ENCODE measurements around the gene BFSP1. TPM values are rescaled to one million over a fixed set of nuclear protein-coding genes. Genes with fewer than 3 reads are reported as not detected.

BFSP1 gene
- total and polyA plus RNA-seq, 2 of the 8 experiments (the other 6 are each of a cell fraction or from before 2014, with no cell fraction given) = 1.5 to 2.5 TPM

- TF ChIP-seq, protein P1, sequence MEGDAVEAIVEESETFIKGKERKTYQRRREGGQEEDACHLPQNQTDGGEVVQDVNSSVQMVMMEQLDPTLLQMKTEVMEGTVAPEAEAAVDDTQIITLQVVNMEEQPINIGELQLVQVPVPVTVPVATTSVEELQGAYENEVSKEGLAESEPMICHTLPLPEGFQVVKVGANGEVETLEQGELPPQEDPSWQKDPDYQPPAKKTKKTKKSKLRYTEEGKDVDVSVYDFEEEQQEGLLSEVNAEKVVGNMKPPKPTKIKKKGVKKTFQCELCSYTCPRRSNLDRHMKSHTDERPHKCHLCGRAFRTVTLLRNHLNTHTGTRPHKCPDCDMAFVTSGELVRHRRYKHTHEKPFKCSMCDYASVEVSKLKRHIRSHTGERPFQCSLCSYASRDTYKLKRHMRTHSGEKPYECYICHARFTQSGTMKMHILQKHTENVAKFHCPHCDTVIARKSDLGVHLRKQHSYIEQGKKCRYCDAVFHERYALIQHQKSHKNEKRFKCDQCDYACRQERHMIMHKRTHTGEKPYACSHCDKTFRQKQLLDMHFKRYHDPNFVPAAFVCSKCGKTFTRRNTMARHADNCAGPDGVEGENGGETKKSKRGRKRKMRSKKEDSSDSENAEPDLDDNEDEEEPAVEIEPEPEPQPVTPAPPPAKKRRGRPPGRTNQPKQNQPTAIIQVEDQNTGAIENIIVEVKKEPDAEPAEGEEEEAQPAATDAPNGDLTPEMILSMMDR (IDR thresholded peaks at IDR 0.05; ENCODE audit: control extremely low read depth in 1 of 3, insufficient read depth in 1 of 3, low read depth in 1 of 3, low read length in 3 of 3) = peak; percentile 64 to 99 (median 98)
- TF ChIP-seq BCL11A (IDR thresholded peaks at IDR 0.05; ENCODE audit: low read depth in 2 of 2, low read length in 2 of 2) = no peak
- TF ChIP-seq RAD21 (IDR thresholded peaks at IDR 0.05 in 1 of 2, conservative IDR thresholded peaks at IDR 0.05 in 1 of 2; ENCODE audit: low read depth in 2 of 2, low read length in 2 of 2) = peak; percentile 97
- no peak for TF ChIP-seq GTF2F1 (IDR thresholded peaks at IDR 0.05; ENCODE audit: borderline replicate concordance, low read depth, low read length)
- TF ChIP-seq KDM4A (IDR thresholded peaks at IDR 0.05; ENCODE audit: low read depth, low read length, severe bottlenecking) = no peak
- TF ChIP-seq MAFK (IDR thresholded peaks at IDR 0.05; ENCODE audit: low read depth, low read length) = peak; percentile 87
- TF ChIP-seq, protein P2, sequence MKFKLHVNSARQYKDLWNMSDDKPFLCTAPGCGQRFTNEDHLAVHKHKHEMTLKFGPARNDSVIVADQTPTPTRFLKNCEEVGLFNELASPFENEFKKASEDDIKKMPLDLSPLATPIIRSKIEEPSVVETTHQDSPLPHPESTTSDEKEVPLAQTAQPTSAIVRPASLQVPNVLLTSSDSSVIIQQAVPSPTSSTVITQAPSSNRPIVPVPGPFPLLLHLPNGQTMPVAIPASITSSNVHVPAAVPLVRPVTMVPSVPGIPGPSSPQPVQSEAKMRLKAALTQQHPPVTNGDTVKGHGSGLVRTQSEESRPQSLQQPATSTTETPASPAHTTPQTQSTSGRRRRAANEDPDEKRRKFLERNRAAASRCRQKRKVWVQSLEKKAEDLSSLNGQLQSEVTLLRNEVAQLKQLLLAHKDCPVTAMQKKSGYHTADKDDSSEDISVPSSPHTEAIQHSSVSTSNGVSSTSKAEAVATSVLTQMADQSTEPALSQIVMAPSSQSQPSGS (IDR thresholded peaks at IDR 0.05; ENCODE audit: low read length) = peak; percentile 80; the same call in 1 of the 2 replicates
Measured at GRCh38 chr20:17536944-17537444, 5.8 kb upstream of the BFSP1 start (continued).
